Mesenteric fat pad (tissue), 1 donor: ENCODE data around the gene ACSF3. TPM values are rescaled to one million over a fixed set of nuclear protein-coding genes. Genes with fewer than 3 reads are reported as not detected.

ENCODE experiments used
- DNase-seq: peaks from one replicate; pipeline ENCODE4 v3.0.0-alpha.2; 2020; ENCODE audit warnings: low spot score
- total RNA-seq: library from RNA; stranded (reverse); fragmentation: NEBNext Ultra II Directional; extraction: Animal tissue kit (Norgen Biotek cat#: 25700); gene quantifications from one replicate; pipeline ENCODE4 v1.2.1, GENCODE V29; 2021
- donor health status: DM: yes; HTN: yes; CAD: no.

The ACSF3 gene
- total RNA-seq, 1 donor from 2014 or later: 24.1 TPM

DNA sequence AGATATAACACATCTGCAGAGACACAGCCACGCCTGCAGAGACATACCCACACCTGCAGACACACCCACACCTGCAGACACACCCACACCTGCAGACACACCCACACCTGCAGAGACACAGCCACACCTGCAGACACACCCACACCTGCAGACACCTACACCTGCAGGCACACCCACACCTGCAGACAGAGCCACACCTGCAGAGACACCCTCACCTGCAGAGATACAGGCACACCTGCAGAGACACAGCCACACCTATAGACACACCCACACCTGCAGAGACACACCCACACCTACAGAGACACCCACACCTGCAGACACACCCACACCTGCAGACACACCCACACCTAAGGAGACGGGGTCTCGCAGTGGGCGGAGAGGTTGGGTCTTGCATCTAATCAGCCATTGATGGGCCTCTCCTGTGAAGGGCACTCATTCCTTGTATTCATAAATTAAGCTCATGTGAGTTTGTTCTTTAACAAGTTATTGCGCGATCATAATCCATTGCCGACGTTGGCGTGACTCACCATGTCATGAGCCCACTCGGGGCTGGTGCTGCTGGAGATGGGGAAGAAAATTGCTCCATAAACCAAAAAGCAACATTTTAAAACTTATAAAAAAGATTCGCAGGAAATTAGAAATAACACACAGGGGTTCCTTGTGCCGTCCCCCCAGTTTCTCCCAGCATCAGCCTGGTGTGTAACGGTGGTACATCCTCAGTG, 49.0 kb downstream of the ACSF3 start:
- no peak for DNase-seq

- no peak for DNase-seq
These were observed 49.6 kb downstream of the ACSF3 start for GRCh38 chr16:89143201-89143741.

- DNase-seq: no peak
These were observed 50.4 kb downstream of the ACSF3 start for GRCh38 chr16:89143911-89144675.

DNA sequence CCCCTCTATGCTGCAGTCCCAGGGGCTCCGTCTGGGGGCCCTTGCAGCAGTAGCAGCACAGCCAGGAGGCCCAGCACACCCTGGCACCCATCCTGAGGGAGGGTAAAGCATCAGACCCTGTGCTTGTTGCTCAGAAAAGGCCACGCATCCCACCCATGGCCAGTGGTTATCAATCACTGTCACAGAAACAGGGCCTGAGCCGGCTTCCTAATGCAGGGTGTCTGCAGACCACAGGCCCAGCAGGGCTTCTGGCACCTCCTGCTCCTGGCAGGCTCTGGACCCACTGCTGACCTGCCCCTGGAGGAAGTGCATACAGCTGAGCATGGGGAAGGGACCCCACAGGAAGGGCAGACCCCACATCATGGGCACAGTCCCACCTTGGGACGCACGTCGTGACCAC, 51.0 kb downstream of the ACSF3 start:
- DNase-seq: no peak

DNA sequence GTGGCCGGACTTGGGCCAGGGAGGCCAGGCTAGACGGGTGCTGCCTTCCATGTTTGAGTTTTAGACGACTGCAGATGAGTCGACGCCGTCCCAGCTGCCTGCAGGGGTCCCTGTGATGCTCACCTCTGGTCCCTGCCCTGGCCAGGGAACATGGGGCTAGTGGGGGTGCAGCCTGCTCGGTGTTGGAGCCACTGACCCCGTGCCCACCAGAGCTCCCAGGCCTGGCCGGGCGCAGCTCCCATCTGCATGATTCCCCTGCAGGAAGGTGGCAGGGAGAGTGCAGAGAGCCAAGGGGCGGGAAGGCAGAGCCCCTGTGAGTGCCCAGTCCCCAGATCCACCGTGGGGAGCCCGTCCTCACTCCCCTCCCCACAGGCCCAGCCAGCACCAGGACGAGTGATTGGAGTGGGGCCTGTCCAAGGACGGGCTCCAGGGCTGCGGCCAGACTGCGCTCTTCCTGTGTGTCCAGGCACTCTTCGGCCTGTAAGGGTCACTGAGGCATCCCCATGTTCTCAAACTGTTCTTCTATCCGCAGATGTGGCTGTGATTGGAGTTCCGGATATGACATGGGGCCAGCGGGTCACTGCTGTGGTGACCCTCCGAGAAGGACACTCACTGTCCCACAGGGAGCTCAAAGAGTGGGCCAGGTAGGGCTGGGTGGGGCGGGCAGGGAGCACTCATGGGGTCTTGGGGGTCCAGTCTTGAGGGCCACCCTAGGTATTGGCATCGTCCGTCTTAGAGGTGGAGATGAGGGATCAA, 51.9 kb downstream of the ACSF3 start:
- DNase-seq: no peak

GRCh38 chr16:89146211-89147005, 52.8 kb downstream of the ACSF3 start:
- DNase-seq: no peak

DNA sequence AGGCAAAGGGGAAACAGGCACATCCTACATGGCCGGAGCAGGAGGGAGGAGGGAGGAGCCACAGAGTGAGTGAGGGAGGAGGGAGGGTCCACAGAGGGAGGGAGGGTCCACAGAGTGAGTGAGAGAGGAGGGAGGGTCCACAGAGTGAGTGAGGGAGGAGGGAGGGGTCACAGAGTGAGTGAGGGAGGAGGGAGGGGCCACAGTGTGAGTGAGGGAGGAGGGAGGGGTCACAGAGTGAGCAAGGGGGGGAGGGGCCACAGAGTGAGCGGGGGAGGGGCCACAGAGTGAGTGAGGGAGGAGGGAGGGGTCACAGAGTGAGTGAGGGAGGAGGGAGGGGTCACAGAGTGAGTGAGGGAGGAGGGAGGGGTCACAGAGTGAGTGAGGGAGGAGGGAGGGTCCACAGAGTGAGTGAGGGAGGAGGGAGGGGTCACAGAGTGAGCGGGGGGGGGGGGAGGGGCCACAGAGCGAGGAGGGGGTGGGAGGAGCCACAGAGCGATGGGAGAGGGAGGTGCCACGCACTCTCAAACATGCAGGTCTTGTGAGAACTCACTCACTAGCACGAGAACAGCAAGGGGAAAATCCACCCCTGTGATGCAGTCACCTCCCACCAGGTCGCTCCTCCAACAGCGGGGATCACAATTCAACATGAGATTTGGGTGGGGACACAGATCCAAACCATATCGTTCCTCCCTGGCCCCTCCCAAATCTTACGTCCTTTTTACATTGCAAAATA, 53.6 kb downstream of the ACSF3 start:
- DNase-seq: no peak

GRCh38 chr16:89149386-89149785, 55.7 kb downstream of the ACSF3 start:
- DNase-seq: no peak

DNA sequence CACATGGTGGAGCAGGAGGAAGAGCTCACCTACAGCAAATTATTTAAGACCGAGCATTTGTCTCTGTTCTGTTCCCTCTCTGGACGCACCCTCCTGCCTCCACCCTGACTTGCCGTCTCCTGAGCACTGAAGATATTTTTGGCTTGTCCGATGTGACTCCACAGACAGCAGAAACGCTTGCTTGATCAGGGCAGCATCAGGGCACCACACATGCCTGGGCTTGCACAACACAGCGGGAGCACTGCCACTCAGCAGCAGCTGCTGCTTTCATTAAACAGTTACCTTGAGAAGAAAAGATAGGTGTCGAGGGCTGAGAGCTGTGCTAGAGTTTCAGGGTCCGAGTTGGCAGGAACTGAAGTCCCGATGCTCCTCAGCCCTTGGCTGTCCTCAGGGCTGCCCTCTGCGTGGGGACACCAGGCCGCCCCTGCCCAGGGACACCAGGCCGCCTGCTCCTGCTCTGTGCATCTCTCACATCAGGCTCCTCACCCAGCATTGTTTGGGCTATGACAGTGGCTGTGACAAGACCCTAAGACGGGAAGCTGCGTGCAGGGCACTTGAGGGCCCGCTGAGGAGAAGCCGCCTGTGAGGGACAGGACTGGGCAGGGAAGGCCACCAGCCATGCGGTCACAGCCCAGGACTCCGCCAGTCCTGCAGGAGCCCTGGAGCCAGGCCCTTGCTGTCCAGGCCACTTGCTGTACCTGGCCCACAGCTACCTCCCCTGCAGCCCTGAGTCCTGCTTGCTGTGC, 56.6 kb downstream of the ACSF3 start:
- DNase-seq: no peak

GRCh38 chr16:89150981-89151380, 57.3 kb downstream of the ACSF3 start:
- no peak for DNase-seq

- DNase-seq: no peak
These were observed 59.4 kb downstream of the ACSF3 start for GRCh38 chr16:89152831-89153700.

- no peak for DNase-seq
These were observed 60.2 kb downstream of the ACSF3 start for GRCh38 chr16:89153848-89154271.

- DNase-seq: no peak
These were observed 60.9 kb downstream of the ACSF3 start for GRCh38 chr16:89154390-89155183.

GRCh38 chr16:89155184-89155679, 61.6 kb downstream of the ACSF3 start:
- DNase-seq: no peak

DNA sequence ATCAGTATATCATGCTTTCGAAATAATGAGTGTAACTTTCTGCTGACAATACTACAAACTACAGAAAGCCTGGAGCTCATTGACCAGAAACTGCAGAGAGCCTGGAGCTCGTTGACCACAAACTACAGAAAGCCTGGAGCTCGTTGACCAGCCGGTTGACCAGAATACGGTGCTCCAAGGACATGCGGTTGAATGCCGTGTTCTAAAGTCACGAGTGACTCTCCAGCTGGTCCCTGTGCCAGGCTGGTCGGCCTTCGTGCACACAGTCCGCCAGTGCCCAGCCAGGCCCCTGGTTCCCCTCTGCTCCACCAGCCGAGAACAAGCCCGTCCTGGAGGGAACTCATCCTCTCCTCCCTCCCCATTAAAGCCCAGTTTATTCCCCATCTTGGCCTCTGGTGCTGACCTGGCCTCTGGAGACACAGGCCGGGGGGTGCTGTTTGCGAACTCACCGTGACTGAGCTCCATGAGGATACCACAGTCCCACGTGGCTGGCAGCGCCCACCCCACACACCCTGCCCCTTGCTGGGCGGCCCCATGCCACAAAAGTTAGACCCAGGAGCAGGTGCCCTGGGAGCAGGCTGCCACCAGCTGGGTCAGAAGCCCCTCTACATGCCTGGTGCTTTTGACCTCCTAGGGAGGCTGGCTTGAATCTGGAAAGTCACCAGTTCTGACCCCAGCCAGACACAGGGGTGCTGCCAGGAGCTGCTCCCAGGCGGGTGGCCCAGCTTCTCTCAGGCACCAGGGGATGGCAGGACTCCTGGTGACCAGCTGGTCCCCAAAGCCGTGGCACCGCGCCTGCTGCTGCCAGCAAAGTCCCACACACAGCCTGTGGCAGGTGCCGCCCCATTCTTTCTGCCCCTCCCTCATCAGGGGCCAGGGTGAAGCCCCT, 62.4 kb downstream of the ACSF3 start:
- DNase-seq: no peak
